H1 (cell line): ENCODE results near the gene RGS3. TPM values are rescaled to one million over a fixed set of nuclear protein-coding genes. Genes with fewer than 3 reads are reported as not detected.

Experiments used
- CTCF ChIA-PET: fragments of 300-600 bp; sonication (Branson Sonifier 250); formaldehyde crosslinking; loops from one replicate; lab custom pipeline; 2021; ENCODE audit not compliant: partially characterized antibody; lab: Charles Lee
- POLR2A ChIA-PET: fragments of 300-600 bp; sonication (Branson Sonifier 250); formaldehyde crosslinking; loops from one replicate; lab custom pipeline; 2021; ENCODE audit warnings: inconsistent platforms; ENCODE audit not compliant: partially characterized antibody; lab: Charles Lee
- DNase-seq, 2 experiments: peaks; one replicate each; pipeline versions ENCODE4 v3.0.0 to v3.0.0-alpha.2; 2010 to 2022; ENCODE audit warnings: low spot score in 2 of 2, low read depth in 1 of 2, mixed read lengths in 1 of 2
- FAIRE-seq: peaks from 2 replicates; lab custom pipeline; 2011; peaks lifted over from hg19 to GRCh38; lab: Jason Lieb, UNC
- H2AFZ ChIP-seq: 2 replicates; pipeline ENCODE4 v1.8.1; 2012; ENCODE audit warnings: low read length, inconsistent platforms
- H2AK5ac ChIP-seq: 2 replicates; pipeline ENCODE4 v1.6.1; 2013; ENCODE audit warnings: low read depth, low read length
- H2BK120ac ChIP-seq: replicated peaks from 2 replicates; pipeline ENCODE3; 2013; ENCODE audit warnings: low read depth, low read length, inconsistent platforms
- H2BK12ac ChIP-seq: 2 replicates; pipeline ENCODE4 v1.6.1; 2013; ENCODE audit warnings: low read depth, low read length
- H2BK15ac ChIP-seq: 2 replicates; pipeline ENCODE4 v1.6.1; 2013; ENCODE audit warnings: low read length
- H2BK20ac ChIP-seq: 2 replicates; pipeline ENCODE4 v1.6.1; 2013; ENCODE audit warnings: low read length
- H2BK5ac ChIP-seq: 2 replicates; pipeline ENCODE4 v1.6.1; 2013; ENCODE audit warnings: low read depth, low read length
- H3K14ac ChIP-seq: 2 replicates; pipeline ENCODE4 v1.6.1; 2013; ENCODE audit warnings: inconsistent platforms; ENCODE audit not compliant: insufficient read length
- H3K18ac ChIP-seq: 2 replicates; pipeline ENCODE4 v1.6.1; 2013; ENCODE audit warnings: low read length; ENCODE audit errors: extremely low read depth
- H3K23ac ChIP-seq: 2 replicates; pipeline ENCODE4 v1.6.1; 2013; ENCODE audit warnings: inconsistent platforms; ENCODE audit not compliant: insufficient read length
- H3K23me2 ChIP-seq: 2 replicates; pipeline ENCODE4 v1.6.1; 2013; ENCODE audit warnings: low read depth, low read length
- H3K27ac ChIP-seq: 2 replicates; pipeline ENCODE4 v1.6.1; 2011; ENCODE audit warnings: low read depth, low read length, inconsistent platforms
- H3K27me3 ChIP-seq, 4 experiments: replicated peaks in 1 of 4; 1 replicate in 1 of 4; 2 replicates in 3 of 4; pipeline versions ENCODE4 v1.6.1 to v1.8.1; 2011 to 2013; ENCODE audit warnings: low read length in 3 of 4, mild to moderate bottlenecking in 3 of 4, inconsistent platforms in 2 of 4, mixed read lengths in 2 of 4, moderate library complexity in 1 of 4; ENCODE audit not compliant: control insufficient read depth in 3 of 4, insufficient read depth in 3 of 4; ENCODE audit errors: extremely low read depth in 1 of 4
- H3K36me3 ChIP-seq, 4 experiments: 2 replicates each; pipeline versions ENCODE4 v1.6.1 to v1.8.1; 2011 to 2013; ENCODE audit warnings: mild to moderate bottlenecking in 4 of 4, low read length in 3 of 4, moderate library complexity in 2 of 4, control low read depth in 1 of 4, inconsistent platforms in 1 of 4; ENCODE audit not compliant: insufficient read depth in 4 of 4, control insufficient read depth in 2 of 4
- H3K4ac ChIP-seq: replicated peaks from 2 replicates; pipeline ENCODE3; 2013; ENCODE audit warnings: low read length, low read depth, mixed read lengths, inconsistent platforms; ENCODE audit not compliant: insufficient read length
- H3K4me1 ChIP-seq, 4 experiments: replicated peaks in 1 of 4; 1 replicate in 1 of 4; 2 replicates in 3 of 4; pipeline versions ENCODE4 v1.6.1 to v1.8.1; 2011 to 2013; ENCODE audit warnings: low read length in 3 of 4, inconsistent platforms in 2 of 4, mixed read lengths in 1 of 4; ENCODE audit not compliant: insufficient read depth in 4 of 4, control insufficient read depth in 3 of 4
- H3K4me2 ChIP-seq, 2 experiments: 2 replicates each; pipeline versions ENCODE4 v1.6.1 to v1.8.1; 2011 to 2013; ENCODE audit warnings: low read depth in 2 of 2, low read length in 2 of 2, control low read depth in 1 of 2, inconsistent platforms in 1 of 2, mild to moderate bottlenecking in 1 of 2; ENCODE audit not compliant: insufficient read depth in 1 of 2
- H3K4me3 ChIP-seq, 4 experiments: fragments of 200-600, 300-600 bp in 1 of 4; sonication (generic), shearing (Covaris generic), sonication (Bioruptor Twin) in 1 of 4; 2 replicates each; pipeline versions ENCODE4 v1.5.1 to v1.8.1; 2011 to 2016; ENCODE audit warnings: low read length in 4 of 4, low read depth in 3 of 4, control low read depth in 2 of 4, inconsistent platforms in 2 of 4, mild to moderate bottlenecking in 2 of 4, mixed read lengths in 1 of 4, moderate library complexity in 1 of 4; ENCODE audit not compliant: insufficient read depth in 2 of 4; ENCODE audit errors: extremely low read depth in 1 of 4
- H3K56ac ChIP-seq: replicated peaks from 2 replicates; pipeline ENCODE3; 2013; ENCODE audit warnings: low read depth, mild to moderate bottlenecking, mixed read lengths, low read length, inconsistent platforms; ENCODE audit not compliant: insufficient read length
- H3K79me1 ChIP-seq: 2 replicates; pipeline ENCODE4 v1.6.1; 2013; ENCODE audit warnings: low read depth, low read length, control low read depth
- H3K79me2 ChIP-seq, 2 experiments: 2 replicates each; pipeline versions ENCODE4 v1.6.1 to v1.8.1; 2012 to 2013; ENCODE audit warnings: low read length in 2 of 2, mild to moderate bottlenecking in 2 of 2, inconsistent platforms in 1 of 2; ENCODE audit not compliant: insufficient read depth in 2 of 2, control insufficient read depth in 1 of 2
- H3K9ac ChIP-seq, 4 experiments: replicated peaks in 1 of 4; 1 replicate in 1 of 4; 2 replicates in 3 of 4; pipeline versions ENCODE4 v1.6.1 to v1.8.1; 2011 to 2013; ENCODE audit warnings: low read depth in 3 of 4, low read length in 3 of 4, control low read depth in 2 of 4, mild to moderate bottlenecking in 2 of 4, moderate library complexity in 2 of 4, inconsistent platforms in 1 of 4; ENCODE audit errors: extremely low read depth in 1 of 4
- H3K9me3 ChIP-seq, 2 experiments: 2 replicates each; pipeline versions ENCODE4 v1.6.1 to v1.8.1; 2012 to 2013; ENCODE audit warnings: mild to moderate bottlenecking in 2 of 2, moderate library complexity in 2 of 2, control low read depth in 1 of 2, inconsistent platforms in 1 of 2, low read depth in 1 of 2, low read length in 1 of 2, mixed read lengths in 1 of 2; ENCODE audit not compliant: insufficient read depth in 2 of 2
- H4K20me1 ChIP-seq, 2 experiments: replicated peaks in 1 of 2; 2 replicates each; pipeline versions ENCODE3 to v1.8.1; 2011 to 2013; ENCODE audit warnings: inconsistent platforms in 2 of 2, low read length in 2 of 2, mild to moderate bottlenecking in 1 of 2; ENCODE audit not compliant: insufficient read depth in 2 of 2, control insufficient read depth in 1 of 2
- H4K5ac ChIP-seq: 2 replicates; pipeline ENCODE4 v1.6.1; 2013; ENCODE audit warnings: low read length, low read depth, mixed read lengths, inconsistent platforms; ENCODE audit not compliant: insufficient read length
- H4K8ac ChIP-seq: 2 replicates; pipeline ENCODE4 v1.8.0; 2013; ENCODE audit warnings: mild to moderate bottlenecking, moderate library complexity, low read length, inconsistent platforms; ENCODE audit not compliant: insufficient read depth; ENCODE audit errors: extremely low read depth
- H4K91ac ChIP-seq: replicated peaks from 2 replicates; pipeline ENCODE3; 2013; ENCODE audit warnings: low read length, mixed read lengths, inconsistent platforms; ENCODE audit not compliant: insufficient read length
- CTBP2 ChIP-seq: IDR thresholded peaks from 2 replicates; pipeline ENCODE4 v1.7.0; 2011; ENCODE audit warnings: borderline replicate concordance, mild to moderate bottlenecking, moderate library complexity, mixed read lengths, low read length; ENCODE audit not compliant: insufficient read depth, insufficient read length
- GABPA ChIP-seq: IDR thresholded peaks from 2 replicates; pipeline ENCODE4 v1.6.1; 2011; ENCODE audit warnings: mild to moderate bottlenecking, low read length, moderate library complexity, borderline replicate concordance; ENCODE audit not compliant: insufficient read depth
- HDAC6 ChIP-seq: IDR thresholded peaks from one replicate; pipeline ENCODE4 v1.7.1; 2012; ENCODE audit warnings: low read depth, mild to moderate bottlenecking, inconsistent platforms, low read length, moderate library complexity
- POU5F1 ChIP-seq: IDR thresholded peaks from 2 replicates; pipeline ENCODE4 v1.6.1; 2011; ENCODE audit warnings: low read depth, mild to moderate bottlenecking, low read length, moderate library complexity
- RXRA ChIP-seq: IDR thresholded peaks from 2 replicates; pipeline ENCODE4 v1.6.1; 2011; ENCODE audit warnings: low read depth, mild to moderate bottlenecking, low read length, moderate library complexity; ENCODE audit not compliant: insufficient read depth
- SP1 ChIP-seq: IDR thresholded peaks from 2 replicates; pipeline ENCODE4 v1.6.1; 2011; ENCODE audit warnings: low read depth, low read length
- WGBS, 2 experiments: shearing (Covaris generic) in 1 of 2; methylation state at CpG; one replicate each; pipeline versions ENCODE4 v1.1.6 to v1.1.7; 2013 to 2015; ENCODE audit warnings: low lambda C conversion rate in 2 of 2, mixed read lengths in 2 of 2, inconsistent platforms in 1 of 2, low coverage in 1 of 2, missing lambda C conversion rate in 1 of 2; ENCODE audit not compliant: insufficient replicate concordance in 2 of 2, insufficient coverage in 1 of 2, insufficient read length in 1 of 2; ENCODE audit errors: extremely low coverage in 1 of 2, missing lambda C conversion rate in 1 of 2; 5-methylcytosine and 5-hydroxymethylcytosine counted together
- polyA plus RNA-seq, 7 experiments: library from polyadenylated mRNA; depleted of rRNA in 3 of 7; stranded (reverse) in 5 of 7; unstranded in 2 of 7; fragments of >200 nt in 5 of 7; fragments of 200-250 nt in 2 of 7; gene quantifications; 1 replicate in 5 of 7; 2 replicates in 1 of 7; 4 replicates in 1 of 7; pipeline versions ENCODE4 v1.2.1 to v1.2.3, GENCODE V29; 2011 to 2013; ENCODE audit warnings: missing spikeins in 2 of 7, mixed read lengths in 2 of 7
- total RNA-seq: library from RNA; stranded (reverse); fragmentation: NEBNext Ultra II Directional; extraction: Animal tissue kit (Norgen Biotek cat#: 25700); gene quantifications from 2 replicates; pipeline ENCODE4 v1.2.1, GENCODE V29; 2021
- TF ChIP-seq, protein P1 (sequence below), 3 experiments: IDR thresholded peaks; 1 replicate in 2 of 3; 2 replicates in 1 of 3; pipeline versions ENCODE4 v1.5.1 to v1.6.1; 2011; ENCODE audit warnings: low read length in 3 of 3, mild to moderate bottlenecking in 3 of 3, inconsistent platforms in 2 of 3, low read depth in 1 of 3, moderate library complexity in 1 of 3; ENCODE audit not compliant: insufficient read depth in 1 of 3; ENCODE audit errors: control extremely low read depth in 1 of 3

The RGS3 gene
- total and polyA plus RNA-seq, 2 of the 8 experiments (the other 6 are each of a cell fraction or from before 2014, with no cell fraction given), result 12.6 to 18.2 TPM

- H4K5ac ChIP-seq, result no peak overlapping the region
- FAIRE-seq (no peak), DNase-seq (no peak)
- H4K20me1 ChIP-seq, result no peaks in the 10 kb centered on the region
- no peak overlapping the region for H3K27ac ChIP-seq
- peaks cover 0 to 7% (median 3%) of the 10 kb centered on the region in 4 experiments; a peak in 4 of 7 replicates for H3K4me1 ChIP-seq
- H3K79me1 ChIP-seq, result no peaks in the 10 kb centered on the region
- no peak overlapping the region for H2BK20ac ChIP-seq
- no peak overlapping the region for H3K9ac ChIP-seq
- no peaks in the 10 kb centered on the region for H3K27me3 ChIP-seq
- H2BK12ac ChIP-seq, result no peak overlapping the region
- WGBS, 2 experiments, result 79% methylated on average over 11 of the region's 11 CpGs; no CpG with 5 or more reads in 1 of the 2 experiments
- no peak overlapping the region for H3K23ac ChIP-seq
- no peak overlapping the region for H3K18ac ChIP-seq
- no peak overlapping the region for H2BK120ac ChIP-seq
- no peaks in the 10 kb centered on the region for H3K9me3 ChIP-seq
- H3K79me2 ChIP-seq, result no peaks in the 10 kb centered on the region
- H3K14ac ChIP-seq, result no peak overlapping the region
- H2BK5ac ChIP-seq, result no peak overlapping the region
- peaks cover 0 to 3% (median 0%) of the 10 kb centered on the region in 4 experiments; a peak in 2 of 8 replicates for H3K36me3 ChIP-seq
- no peak overlapping the region; the same call in 1 of the 2 replicates for H2AFZ ChIP-seq
- POLR2A ChIA-PET, result no interaction called here
- H4K8ac ChIP-seq, result no peak overlapping the region
- no peak overlapping the region for H2BK15ac ChIP-seq
- H3K4ac ChIP-seq, result no peak overlapping the region
- H3K56ac ChIP-seq, result no peak overlapping the region
- H4K91ac ChIP-seq, result no peak overlapping the region
- no peak overlapping the region for H3K4me3 ChIP-seq
- no peaks in the 10 kb centered on the region for H3K23me2 ChIP-seq
- H2AK5ac ChIP-seq, result no peak overlapping the region
- CTCF ChIA-PET, result interaction anchor here (0.6 to 3.1 kb wide), 13 partner anchors 10 to 171 kb away, joined by 3 to 18 read pairs (median 3); partner anchors contain the start of gene RGS3
- no peak overlapping the region for H3K4me2 ChIP-seq
- TF ChIP-seq, protein P1, sequence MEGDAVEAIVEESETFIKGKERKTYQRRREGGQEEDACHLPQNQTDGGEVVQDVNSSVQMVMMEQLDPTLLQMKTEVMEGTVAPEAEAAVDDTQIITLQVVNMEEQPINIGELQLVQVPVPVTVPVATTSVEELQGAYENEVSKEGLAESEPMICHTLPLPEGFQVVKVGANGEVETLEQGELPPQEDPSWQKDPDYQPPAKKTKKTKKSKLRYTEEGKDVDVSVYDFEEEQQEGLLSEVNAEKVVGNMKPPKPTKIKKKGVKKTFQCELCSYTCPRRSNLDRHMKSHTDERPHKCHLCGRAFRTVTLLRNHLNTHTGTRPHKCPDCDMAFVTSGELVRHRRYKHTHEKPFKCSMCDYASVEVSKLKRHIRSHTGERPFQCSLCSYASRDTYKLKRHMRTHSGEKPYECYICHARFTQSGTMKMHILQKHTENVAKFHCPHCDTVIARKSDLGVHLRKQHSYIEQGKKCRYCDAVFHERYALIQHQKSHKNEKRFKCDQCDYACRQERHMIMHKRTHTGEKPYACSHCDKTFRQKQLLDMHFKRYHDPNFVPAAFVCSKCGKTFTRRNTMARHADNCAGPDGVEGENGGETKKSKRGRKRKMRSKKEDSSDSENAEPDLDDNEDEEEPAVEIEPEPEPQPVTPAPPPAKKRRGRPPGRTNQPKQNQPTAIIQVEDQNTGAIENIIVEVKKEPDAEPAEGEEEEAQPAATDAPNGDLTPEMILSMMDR (IDR thresholded peaks at IDR 0.05; ENCODE audit: control extremely low read depth in 1 of 3, insufficient read depth in 1 of 3, low read depth in 1 of 3, low read length in 3 of 3), result no peak
- TF ChIP-seq GABPA, result no peak
- no peak for TF ChIP-seq CTBP2
- TF ChIP-seq SP1, result no peak
- TF ChIP-seq HDAC6, result no peak
- TF ChIP-seq POU5F1, result no peak
- no peak for TF ChIP-seq RXRA
Observed at GRCh38 chr9:113492343-113493202, 29.0 kb downstream of the RGS3 start.
